ENCODE results near the gene LAYN.

Gene LAYN

GRCh38 chr11:111514216-111515031 is 26.1 kb upstream of the LAYN start, which contains the start of gene HOATZ:
HOATZ (plus strand) TSS chr11:111514778; CDS start chr11:111514785, 7 bp downstream.
- Histone ChIP-seq H3K36me3 (ENCODE audit: insufficient read depth) (no peaks in the 10 kb centered on the region), H3K27ac (no peak within 1 kb of the TSS), H3K79me2 (ENCODE audit: insufficient read depth, low read depth) (no peaks in the 10 kb centered on the region), H3K27me3 (ENCODE audit: insufficient read depth, low read depth) (no peaks in the 10 kb centered on the region), H4K20me1 (ENCODE audit: insufficient read depth) (no peaks in the 10 kb centered on the region), H3K4me2 (no peak within 1 kb of the TSS), H2AFZ (ENCODE audit: low read depth) (no peak within 1 kb of the TSS), H3K4me1 (ENCODE audit: low read depth, poor library complexity, severe bottlenecking) (no peaks in the 10 kb centered on the region), H3K9ac (no peak within 1 kb of the TSS), H3K4me3 (IDR thresholded peaks at IDR 0.05; ENCODE audit: insufficient read depth, low read depth, low read length) (no peak within 1 kb of the TSS)
- TF ChIP-seq CTCF (conservative IDR thresholded peaks at IDR 0.05; ENCODE audit: low read depth, low read length), result no peak

- no peak overlapping the region for H2AFZ ChIP-seq (ENCODE audit: low read depth)
- H3K9ac ChIP-seq, result no peak overlapping the region
- no peak for TF ChIP-seq CTCF (conservative IDR thresholded peaks at IDR 0.05; ENCODE audit: low read depth, low read length)
- no peaks in the 10 kb centered on the region for H4K20me1 ChIP-seq (ENCODE audit: insufficient read depth)
- no peaks in the 10 kb centered on the region for H3K27me3 ChIP-seq (ENCODE audit: insufficient read depth, low read depth)
- no peak overlapping the region for H3K27ac ChIP-seq
- H3K4me1 ChIP-seq (ENCODE audit: low read depth, poor library complexity, severe bottlenecking), result no peaks in the 10 kb centered on the region
- H3K79me2 ChIP-seq (ENCODE audit: insufficient read depth, low read depth), result no peaks in the 10 kb centered on the region
- no peak overlapping the region for H3K4me2 ChIP-seq
- no peaks in the 10 kb centered on the region for H3K36me3 ChIP-seq (ENCODE audit: insufficient read depth)
- no peak overlapping the region for H3K4me3 ChIP-seq (IDR thresholded peaks at IDR 0.05; ENCODE audit: insufficient read depth, low read depth, low read length)
Observed at GRCh38 chr11:111515591-111515990, 24.9 kb upstream of the LAYN start.

- no peaks in the 10 kb centered on the region for H3K27me3 ChIP-seq (ENCODE audit: insufficient read depth, low read depth)
- H3K9ac ChIP-seq, result no peak overlapping the region
- H3K4me3 ChIP-seq (IDR thresholded peaks at IDR 0.05; ENCODE audit: insufficient read depth, low read depth, low read length), result no peak overlapping the region
- no peak overlapping the region for H3K4me2 ChIP-seq
- H3K27ac ChIP-seq, result no peak overlapping the region
- TF ChIP-seq CTCF (conservative IDR thresholded peaks at IDR 0.05; ENCODE audit: low read depth, low read length), result no peak
- no peaks in the 10 kb centered on the region for H3K79me2 ChIP-seq (ENCODE audit: insufficient read depth, low read depth)
- H3K36me3 ChIP-seq (ENCODE audit: insufficient read depth), result no peaks in the 10 kb centered on the region
- no peaks in the 10 kb centered on the region for H3K4me1 ChIP-seq (ENCODE audit: low read depth, poor library complexity, severe bottlenecking)
- H4K20me1 ChIP-seq (ENCODE audit: insufficient read depth), result no peaks in the 10 kb centered on the region
- no peak overlapping the region for H2AFZ ChIP-seq (ENCODE audit: low read depth)
Observed at GRCh38 chr11:111518668-111519067, 21.9 kb upstream of the LAYN start.

GRCh38 chr11:111520560-111520959 is 20.0 kb upstream of the LAYN start:
- no peaks in the 10 kb centered on the region for H3K79me2 ChIP-seq (ENCODE audit: insufficient read depth, low read depth)
- H3K4me3 ChIP-seq (IDR thresholded peaks at IDR 0.05; ENCODE audit: insufficient read depth, low read depth, low read length), result no peak overlapping the region
- H3K4me2 ChIP-seq, result no peak overlapping the region
- peaks cover 9% of the 10 kb centered on the region for H3K4me1 ChIP-seq (ENCODE audit: low read depth, poor library complexity, severe bottlenecking)
- H2AFZ ChIP-seq (ENCODE audit: low read depth), result no peak overlapping the region
- H4K20me1 ChIP-seq (ENCODE audit: insufficient read depth), result no peaks in the 10 kb centered on the region
- no peaks in the 10 kb centered on the region for H3K36me3 ChIP-seq (ENCODE audit: insufficient read depth)
- no peaks in the 10 kb centered on the region for H3K27me3 ChIP-seq (ENCODE audit: insufficient read depth, low read depth)
- H3K9ac ChIP-seq, result no peak overlapping the region
- TF ChIP-seq CTCF (conservative IDR thresholded peaks at IDR 0.05; ENCODE audit: low read depth, low read length), result no peak
- no peak overlapping the region for H3K27ac ChIP-seq

All from KMS-11 (cell line).